HCT116 (cell line): ENCODE results near the gene TCF15. TPM values are rescaled to one million over a fixed set of nuclear protein-coding genes. Genes with fewer than 3 reads are reported as not detected.

Experiments
- ATAC-seq: fragments of 200-7000 bp; cut with Tn5 transposase; 2 replicates; pipeline ENCODE4 v1.9.1; 2020; ENCODE audit warnings: mild to moderate bottlenecking, moderate library complexity
- BruUV-seq: library from RNA; stranded (reverse); fragments of 400-500 nt; replicated peaks from 2 replicates; lab custom pipeline; 2021; lab: Mats Ljungman, UMichigan
- CTCF ChIA-PET: fragments of 300-600 bp; sonication (Branson Sonifier 250); formaldehyde crosslinking; loops from one replicate; lab custom pipeline; 2021; ENCODE audit warnings: antibody characterized with exemption; lab: Charles Lee
- POLR2A ChIA-PET: fragments of 300-600, 350-600 bp; sonication (Branson Sonifier 250); formaldehyde crosslinking; loops from one replicate; lab custom pipeline; 2021; ENCODE audit warnings: antibody characterized with exemption; lab: Charles Lee
- RAD21 ChIA-PET, 2 experiments: fragments of 300-600 bp; sonication (Branson Sonifier 250); formaldehyde crosslinking; loops; one replicate each; lab custom pipeline; 2023; ENCODE audit warnings: low total read pairs in 2 of 2; ENCODE audit not compliant: uncharacterized antibody in 2 of 2, unreplicated experiment in 2 of 2, low non-redundant PET in 1 of 2; lab: Charles Lee
- DNase-seq: peaks from one replicate; pipeline ENCODE4 v3.0.0-alpha.2; 2010; ENCODE audit warnings: low read depth, low spot score
- H2AFZ ChIP-seq: fragments of 200-600 bp; shearing (Covaris generic), sonication (generic); 2 replicates; pipeline ENCODE4 v1.6.1; 2017; ENCODE audit warnings: low read depth, mixed run types, mixed read lengths, antibody characterized with exemption, low read length; ENCODE audit not compliant: poor library complexity, severe bottlenecking
- H3K27ac ChIP-seq: 2 replicates; pipeline ENCODE4 v1.5.1; 2012; ENCODE audit warnings: low read depth, low read length
- H3K27me3 ChIP-seq: fragments of 200-600 bp; sonication (generic); 2 replicates; pipeline ENCODE4 v1.6.1; 2016; ENCODE audit warnings: mixed run types, low read length, mixed read lengths; ENCODE audit not compliant: insufficient read depth
- H3K36me3 ChIP-seq, 2 experiments: fragments of 200-500 bp in 1 of 2; fragments of 200-600 bp in 1 of 2; sonication (Bioruptor generic) in 1 of 2; sonication (generic) in 1 of 2; 2 replicates each; pipeline versions ENCODE4 v1.5.1 to v1.6.1; 2014 to 2016; ENCODE audit warnings: low read length in 2 of 2, inconsistent platforms in 1 of 2, mixed read lengths in 1 of 2, mixed run types in 1 of 2; ENCODE audit not compliant: insufficient read depth in 2 of 2, control insufficient read depth in 1 of 2
- H3K4me1 ChIP-seq, 2 experiments: fragments of 200-600 bp in 1 of 2; sonication (generic) in 1 of 2; 2 replicates each; pipeline versions ENCODE4 v1.5.1 to v1.6.1; 2012 to 2017; ENCODE audit warnings: low read length in 2 of 2, inconsistent platforms in 1 of 2, mild to moderate bottlenecking in 1 of 2, mixed read lengths in 1 of 2, mixed run types in 1 of 2, moderate library complexity in 1 of 2; ENCODE audit not compliant: insufficient read depth in 2 of 2, control insufficient read depth in 1 of 2
- H3K4me2 ChIP-seq: fragments of 200-600 bp; sonication (generic); 2 replicates; pipeline ENCODE4 v1.6.1; 2017; ENCODE audit warnings: mixed run types, low read length, mixed read lengths
- H3K4me3 ChIP-seq, 2 experiments: fragments of 200-600 bp in 1 of 2; sonication (generic) in 1 of 2; replicated peaks in 1 of 2; 2 replicates each; pipeline ENCODE4 v1.5.1; 2011 to 2016; ENCODE audit warnings: low read length in 2 of 2, control low read depth in 1 of 2, low read depth in 1 of 2, mild to moderate bottlenecking in 1 of 2, mixed read lengths in 1 of 2, mixed run types in 1 of 2
- H3K79me2 ChIP-seq: fragments of 200-600 bp; sonication (generic); 2 replicates; pipeline ENCODE4 v1.6.1; 2017; ENCODE audit warnings: mild to moderate bottlenecking, mixed run types, low read length, moderate library complexity, mixed read lengths; ENCODE audit not compliant: insufficient read depth
- H3K9ac ChIP-seq: fragments of 200-600 bp; sonication (generic); 2 replicates; pipeline ENCODE4 v1.6.1; 2016; ENCODE audit warnings: low read length, mixed read lengths
- H3K9me2 ChIP-seq: fragments of 200-600 bp; sonication (generic), shearing (Covaris generic); 2 replicates; pipeline ENCODE4 v1.6.1; 2017; ENCODE audit warnings: mixed run types, mild to moderate bottlenecking, moderate library complexity; ENCODE audit not compliant: insufficient read depth
- H3K9me3 ChIP-seq, 2 experiments: fragments of 200-500 bp in 1 of 2; fragments of 200-600 bp in 1 of 2; sonication (Bioruptor generic) in 1 of 2; sonication (generic) in 1 of 2; 2 replicates each; pipeline ENCODE4 v1.6.1; 2014 to 2017; ENCODE audit warnings: low read length in 2 of 2, mixed read lengths in 2 of 2, inconsistent platforms in 1 of 2, low read depth in 1 of 2, mild to moderate bottlenecking in 1 of 2, mixed run types in 1 of 2, moderate library complexity in 1 of 2; ENCODE audit not compliant: control insufficient read depth in 1 of 2, insufficient read depth in 1 of 2
- H4K20me1 ChIP-seq: fragments of 200-600 bp; sonication (generic), shearing (Covaris generic); 2 replicates; pipeline ENCODE4 v1.6.1; 2017; ENCODE audit warnings: mixed run types, mild to moderate bottlenecking, moderate library complexity; ENCODE audit not compliant: insufficient read depth
- CBX3 ChIP-seq: IDR thresholded peaks from 2 replicates; pipeline ENCODE4 v1.6.1; 2012; ENCODE audit warnings: low read depth
- EGR1 ChIP-seq: IDR thresholded peaks from 2 replicates; pipeline ENCODE4 v1.6.1; 2012; ENCODE audit warnings: low read depth
- ELF1 ChIP-seq: IDR thresholded peaks from 2 replicates; pipeline ENCODE4 v1.6.1; 2012; ENCODE audit warnings: low read depth, borderline replicate concordance
- EZH2 ChIP-seq: fragments of 200-600 bp; sonication (generic); IDR thresholded peaks from 2 replicates; pipeline ENCODE4 v1.6.1; 2017; ENCODE audit warnings: antibody characterized with exemption, mixed run types
- EZH2phosphoT487 ChIP-seq: fragments of 200-600 bp; IDR thresholded peaks from 2 replicates; pipeline ENCODE4 v1.6.1; 2018; ENCODE audit warnings: antibody characterized with exemption, borderline replicate concordance
- MAX ChIP-seq: IDR thresholded peaks from 2 replicates; pipeline ENCODE4 v1.6.1; 2012
- POLR2A ChIP-seq: IDR thresholded peaks from 2 replicates; pipeline ENCODE4 v1.7.0; 2011; ENCODE audit warnings: borderline replicate concordance; ENCODE audit not compliant: insufficient read depth, insufficient read length; ENCODE audit errors: extremely low read depth
- POLR2AphosphoS5 ChIP-seq: IDR thresholded peaks from 2 replicates; pipeline ENCODE4 v1.6.1; 2011; ENCODE audit warnings: mild to moderate bottlenecking, low read depth, low read length, moderate library complexity
- RAD21 ChIP-seq: IDR thresholded peaks from 2 replicates; pipeline ENCODE4 v1.6.1; 2012; ENCODE audit warnings: low read depth, mild to moderate bottlenecking
- SIN3A ChIP-seq: IDR thresholded peaks from 2 replicates; pipeline ENCODE4 v1.6.1; 2012; ENCODE audit warnings: low read depth
- SP1 ChIP-seq: IDR thresholded peaks from 2 replicates; pipeline ENCODE4 v1.6.1; 2012; ENCODE audit warnings: low read depth
- SRF ChIP-seq: IDR thresholded peaks from 2 replicates; pipeline ENCODE4 v1.6.1; 2012; ENCODE audit warnings: low read depth
- TCF7L2 ChIP-seq: IDR thresholded peaks from 2 replicates; pipeline ENCODE4 v1.7.0; 2011; ENCODE audit warnings: borderline replicate concordance, inconsistent platforms; ENCODE audit not compliant: insufficient read depth, insufficient read length; ENCODE audit errors: extremely low read depth
- ZFX ChIP-seq: fragments of 450-650 bp; IDR thresholded peaks from 2 replicates; pipeline ENCODE4 v1.6.1; 2017
- intact Hi-C: fragments of 100-400 bp; cut with micrococcal nuclease; formaldehyde crosslinking; loops from 2 replicates; pipeline ENCODE4 v1.10.0; 2022
- total RNA-seq: library from RNA; stranded (reverse); gene quantifications from one replicate; pipeline ENCODE4 v1.2.1, GENCODE V29; 2021; ENCODE audit not compliant: unreplicated experiment
- TF ChIP-seq, protein P1 (sequence below): IDR thresholded peaks from 2 replicates; pipeline ENCODE4 v1.6.1; 2012
- TF ChIP-seq, protein P2 (sequence below), 3 experiments: fragments of 200-600 bp in 1 of 3; sonication (generic) in 1 of 3; IDR thresholded peaks in 2 of 3; conservative IDR thresholded peaks in 1 of 3; 2 replicates each; pipeline ENCODE4 v1.5.1; 2012 to 2017; ENCODE audit warnings: low read depth in 2 of 3, low read length in 2 of 3, antibody characterized with exemption in 1 of 3, borderline replicate concordance in 1 of 3, control low read depth in 1 of 3, mild to moderate bottlenecking in 1 of 3, mixed read lengths in 1 of 3, mixed run types in 1 of 3, moderate library complexity in 1 of 3; ENCODE audit not compliant: insufficient read depth in 1 of 3

Gene TCF15
- total RNA-seq, 1 experiment from 2014 or later: not detected

- Histone ChIP-seq H2AFZ (no peak overlapping the region), H4K20me1 (no peaks in the 10 kb centered on the region), H3K27ac (no peak overlapping the region), H3K9me3 (no peaks in the 10 kb centered on the region), H3K79me2 (no peaks in the 10 kb centered on the region)
- RAD21 ChIA-PET: no interaction called here
- BruUV-seq: no TSS peak
- no peak for DNase-seq
- TF ChIP-seq EZH2phosphoT487: no peak
- TF ChIP-seq, protein P1, sequence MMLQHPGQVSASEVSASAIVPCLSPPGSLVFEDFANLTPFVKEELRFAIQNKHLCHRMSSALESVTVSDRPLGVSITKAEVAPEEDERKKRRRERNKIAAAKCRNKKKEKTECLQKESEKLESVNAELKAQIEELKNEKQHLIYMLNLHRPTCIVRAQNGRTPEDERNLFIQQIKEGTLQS: no peak
- TF ChIP-seq TCF7L2: no peak
- no peak for TF ChIP-seq SRF
- no peak for TF ChIP-seq ZFX
- TF ChIP-seq MAX: no peak
- no peak for TF ChIP-seq SIN3A
- TF ChIP-seq SP1: no peak
- TF ChIP-seq ELF1: no peak
- no peak for TF ChIP-seq POLR2A
- no peak for TF ChIP-seq POLR2AphosphoS5
- no peak for TF ChIP-seq EGR1
- no peak for TF ChIP-seq EZH2
- TF ChIP-seq CBX3: no peak
- no peak for TF ChIP-seq RAD21
- TF ChIP-seq, protein P2, sequence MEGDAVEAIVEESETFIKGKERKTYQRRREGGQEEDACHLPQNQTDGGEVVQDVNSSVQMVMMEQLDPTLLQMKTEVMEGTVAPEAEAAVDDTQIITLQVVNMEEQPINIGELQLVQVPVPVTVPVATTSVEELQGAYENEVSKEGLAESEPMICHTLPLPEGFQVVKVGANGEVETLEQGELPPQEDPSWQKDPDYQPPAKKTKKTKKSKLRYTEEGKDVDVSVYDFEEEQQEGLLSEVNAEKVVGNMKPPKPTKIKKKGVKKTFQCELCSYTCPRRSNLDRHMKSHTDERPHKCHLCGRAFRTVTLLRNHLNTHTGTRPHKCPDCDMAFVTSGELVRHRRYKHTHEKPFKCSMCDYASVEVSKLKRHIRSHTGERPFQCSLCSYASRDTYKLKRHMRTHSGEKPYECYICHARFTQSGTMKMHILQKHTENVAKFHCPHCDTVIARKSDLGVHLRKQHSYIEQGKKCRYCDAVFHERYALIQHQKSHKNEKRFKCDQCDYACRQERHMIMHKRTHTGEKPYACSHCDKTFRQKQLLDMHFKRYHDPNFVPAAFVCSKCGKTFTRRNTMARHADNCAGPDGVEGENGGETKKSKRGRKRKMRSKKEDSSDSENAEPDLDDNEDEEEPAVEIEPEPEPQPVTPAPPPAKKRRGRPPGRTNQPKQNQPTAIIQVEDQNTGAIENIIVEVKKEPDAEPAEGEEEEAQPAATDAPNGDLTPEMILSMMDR (IDR thresholded peaks at IDR 0.05 in 2 of 3, conservative IDR thresholded peaks at IDR 0.05 in 1 of 3; ENCODE audit: borderline replicate concordance in 1 of 3, insufficient read depth in 1 of 3, low read depth in 2 of 3, low read length in 2 of 3): no peak
- TF ChIP-seq, all 23 proteins: peak for 0
- Histone ChIP-seq H3K9me2 (no peaks in the 10 kb centered on the region), H3K27me3 (no peaks in the 10 kb centered on the region), H3K4me2 (no peak overlapping the region), H3K4me1 (peaks cover 0 to 4% of the 10 kb centered on the region in 2 experiments; a peak in 1 of 4 replicates), H3K4me3 (no peak overlapping the region), H3K36me3 (no peaks in the 10 kb centered on the region), H3K9ac (no peak overlapping the region)
- intact Hi-C loops: no loop called here
- ChIA-PET POLR2A (no interaction called here), CTCF (no interaction called here)
- no peak for ATAC-seq
These were observed 4.9 kb downstream of the TCF15 start for GRCh38 chr20:605237-605636.
